ENCODE measurements around the gene ABLIM2. TPM values are rescaled to one million over a fixed set of nuclear protein-coding genes. Genes with fewer than 3 reads are reported as not detected.

Gene ABLIM2
- total and polyA plus RNA-seq, 2 of the 8 experiments (the other 6 are each of a cell fraction or from before 2014, with no cell fraction given) = 2.8 to 3.0 TPM

DNA sequence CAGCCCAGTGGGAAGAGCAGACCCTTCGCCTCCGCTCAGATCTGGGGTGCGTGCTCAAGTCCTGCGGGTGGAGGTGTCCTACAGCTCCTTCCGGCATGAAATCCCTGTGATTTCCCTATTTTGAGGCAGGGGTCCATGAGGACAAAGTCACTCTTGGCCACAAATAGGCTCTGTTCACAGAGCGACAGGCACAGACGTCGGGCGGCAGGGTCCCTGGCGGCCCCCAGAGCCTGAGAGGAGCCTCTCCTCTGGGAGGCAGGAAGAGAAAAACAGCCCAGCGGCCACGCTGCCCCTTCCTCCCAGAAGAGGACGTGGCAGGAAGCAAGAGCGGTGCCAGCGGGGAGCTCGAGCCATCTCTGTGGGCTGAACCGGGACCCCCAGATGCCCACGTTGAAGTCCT, 38.7 kb downstream of the ABLIM2 start (continued):
- TF ChIP-seq JUND (IDR thresholded peaks at IDR 0.05; ENCODE audit: low read length) = no peak
- TF ChIP-seq, protein P1, sequence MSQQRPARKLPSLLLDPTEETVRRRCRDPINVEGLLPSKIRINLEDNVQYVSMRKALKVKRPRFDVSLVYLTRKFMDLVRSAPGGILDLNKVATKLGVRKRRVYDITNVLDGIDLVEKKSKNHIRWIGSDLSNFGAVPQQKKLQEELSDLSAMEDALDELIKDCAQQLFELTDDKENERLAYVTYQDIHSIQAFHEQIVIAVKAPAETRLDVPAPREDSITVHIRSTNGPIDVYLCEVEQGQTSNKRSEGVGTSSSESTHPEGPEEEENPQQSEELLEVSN (IDR thresholded peaks at IDR 0.05) = no peak
- TF ChIP-seq, protein P2, sequence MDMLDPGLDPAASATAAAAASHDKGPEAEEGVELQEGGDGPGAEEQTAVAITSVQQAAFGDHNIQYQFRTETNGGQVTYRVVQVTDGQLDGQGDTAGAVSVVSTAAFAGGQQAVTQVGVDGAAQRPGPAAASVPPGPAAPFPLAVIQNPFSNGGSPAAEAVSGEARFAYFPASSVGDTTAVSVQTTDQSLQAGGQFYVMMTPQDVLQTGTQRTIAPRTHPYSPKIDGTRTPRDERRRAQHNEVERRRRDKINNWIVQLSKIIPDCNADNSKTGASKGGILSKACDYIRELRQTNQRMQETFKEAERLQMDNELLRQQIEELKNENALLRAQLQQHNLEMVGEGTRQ (IDR thresholded peaks at IDR 0.05; ENCODE audit: low read length) = no peak
- TF ChIP-seq SAP30 (IDR thresholded peaks at IDR 0.05; ENCODE audit: insufficient read depth, insufficient replicate concordance, low read length) = no peak
- no peak for TF ChIP-seq YY1 (IDR thresholded peaks at IDR 0.05; ENCODE audit: low read depth, low read length)

All from H1 (cell line).